ENCODE measurements around the gene PPP2R5C.

Gene PPP2R5C

GRCh38 chr14:101757064-101757838 is 4.3 kb upstream of the PPP2R5C start:
- no peak for DNase-seq

- DNase-seq = no peak
Observed at GRCh38 chr14:101757839-101758211, 3.7 kb upstream of the PPP2R5C start.

GRCh38 chr14:101758913-101759593 is 2.5 kb upstream of the PPP2R5C start:
- DNase-seq = no peak

GRCh38 chr14:101760138-101761011 is 1.1 kb upstream of the PPP2R5C start:
- DNase-seq = peak; percentile 92

GRCh38 chr14:101761881-101762529 is 496 bp downstream of the PPP2R5C start:
- no peak for DNase-seq

- no peak for DNase-seq
Observed at GRCh38 chr14:101762530-101763101, 1.1 kb downstream of the PPP2R5C start.

GRCh38 chr14:101763941-101764709 is 2.6 kb downstream of the PPP2R5C start:
- no peak for DNase-seq

GRCh38 chr14:101767618-101768362 is 6.3 kb downstream of the PPP2R5C start:
- no peak for DNase-seq

- no peak for DNase-seq
Observed at GRCh38 chr14:101770183-101770582, 8.7 kb downstream of the PPP2R5C start.

- DNase-seq = no peak
Observed at GRCh38 chr14:101772770-101773169, 11.3 kb downstream of the PPP2R5C start.

GRCh38 chr14:101773378-101773777 is 11.9 kb downstream of the PPP2R5C start:
- DNase-seq = no peak

- DNase-seq = no peak
Observed at GRCh38 chr14:101774006-101774795, 12.7 kb downstream of the PPP2R5C start.

- DNase-seq = peak; percentile 13
Observed at GRCh38 chr14:101774814-101775213, 13.3 kb downstream of the PPP2R5C start.

- DNase-seq = peak; percentile 12
Observed at GRCh38 chr14:101775826-101776225, 14.3 kb downstream of the PPP2R5C start.

- no peak for DNase-seq
Observed at GRCh38 chr14:101776344-101776743, 14.8 kb downstream of the PPP2R5C start.

- DNase-seq = no peak
Observed at GRCh38 chr14:101780390-101780789, 18.9 kb downstream of the PPP2R5C start.

GRCh38 chr14:101780887-101781239 is 19.4 kb downstream of the PPP2R5C start:
- DNase-seq = no peak

GRCh38 chr14:101781240-101782061 is 19.9 kb downstream of the PPP2R5C start:
- no peak for DNase-seq

Measured in NCI-H510A treated with DMSO at 0.1 percent for 48 hours (cell line).